Neuronal stem cell (in vitro differentiated cells): ENCODE results near the gene ST6GALNAC2.
A peak's percentile ranks its signal among the peaks of the same experiment; 100 is the strongest.

Experiments used
- DNase-seq: peaks from one replicate; pipeline ENCODE4 v3.0.0-alpha.2; 2013; ENCODE audit warnings: low spot score
- H2AFZ ChIP-seq: one replicate; pipeline ENCODE4 v1.6.1; 2013; ENCODE audit warnings: mild to moderate bottlenecking, low read length, inconsistent platforms
- H2AK5ac ChIP-seq: 2 replicates; pipeline ENCODE4 v1.6.1; 2013; ENCODE audit warnings: low read depth, mild to moderate bottlenecking, inconsistent platforms, low read length, moderate library complexity, mixed read lengths
- H2BK120ac ChIP-seq: 2 replicates; pipeline ENCODE4 v1.6.1; 2013; ENCODE audit warnings: low read depth, mild to moderate bottlenecking, inconsistent platforms, low read length, moderate library complexity, mixed read lengths
- H2BK12ac ChIP-seq: one replicate; pipeline ENCODE4 v1.6.1; 2013; ENCODE audit warnings: low read length, inconsistent platforms
- H2BK15ac ChIP-seq: 2 replicates; pipeline ENCODE4 v1.6.1; 2013; ENCODE audit warnings: mild to moderate bottlenecking, low read length, inconsistent platforms, mixed read lengths
- H2BK5ac ChIP-seq: one replicate; pipeline ENCODE4 v1.6.1; 2013; ENCODE audit warnings: inconsistent platforms, mild to moderate bottlenecking, low read length, moderate library complexity
- H3K14ac ChIP-seq: one replicate; pipeline ENCODE4 v1.6.1; 2013; ENCODE audit warnings: low read length, inconsistent platforms
- H3K18ac ChIP-seq: 2 replicates; pipeline ENCODE4 v1.6.1; 2013; ENCODE audit warnings: low read length, inconsistent platforms
- H3K23ac ChIP-seq: 2 replicates; pipeline ENCODE4 v1.6.1; 2013; ENCODE audit warnings: low read depth, mild to moderate bottlenecking, mixed read lengths, low read length, inconsistent platforms; ENCODE audit not compliant: poor library complexity
- H3K27ac ChIP-seq: replicated peaks from 3 replicates; pipeline ENCODE4 v1.5.1; 2013; ENCODE audit warnings: low read length, inconsistent platforms
- H3K27me3 ChIP-seq, 3 experiments: 2 replicates each; pipeline ENCODE4 v1.6.1; 2013; ENCODE audit warnings: low read length in 3 of 3, mild to moderate bottlenecking in 2 of 3, inconsistent platforms in 1 of 3, low read depth in 1 of 3, mixed read lengths in 1 of 3, moderate library complexity in 1 of 3; ENCODE audit not compliant: control insufficient read depth in 3 of 3, insufficient read depth in 3 of 3
- H3K36me3 ChIP-seq, 2 donors: replicated peaks in 1 of 2; 2 replicates each; pipeline ENCODE4 v1.6.1; 2013; ENCODE audit warnings: low read length in 2 of 2; ENCODE audit not compliant: control insufficient read depth in 2 of 2, insufficient read depth in 2 of 2
- H3K4ac ChIP-seq: 2 replicates; pipeline ENCODE4 v1.6.1; 2013; ENCODE audit warnings: inconsistent platforms, mild to moderate bottlenecking, low read length, moderate library complexity
- H3K4me1 ChIP-seq, 2 donors: 1 replicate in 1 of 2; 2 replicates in 1 of 2; pipeline ENCODE4 v1.6.1; 2013; ENCODE audit warnings: low read length in 2 of 2, low read depth in 1 of 2; ENCODE audit not compliant: control insufficient read depth in 2 of 2, insufficient read depth in 1 of 2
- H3K4me2 ChIP-seq: one replicate; pipeline ENCODE4 v1.6.1; 2013; ENCODE audit warnings: mild to moderate bottlenecking, low read length, inconsistent platforms; ENCODE audit not compliant: insufficient read depth, poor library complexity, severe bottlenecking
- H3K4me3 ChIP-seq, 2 donors: 2 replicates each; pipeline ENCODE4 v1.5.1; 2013; ENCODE audit warnings: low read length in 2 of 2, mild to moderate bottlenecking in 2 of 2, inconsistent platforms in 1 of 2, moderate library complexity in 1 of 2
- H3K79me1 ChIP-seq: one replicate; pipeline ENCODE4 v1.6.1; 2013; ENCODE audit warnings: low read depth, mild to moderate bottlenecking, inconsistent platforms, low read length, moderate library complexity
- H3K9ac ChIP-seq: one replicate; pipeline ENCODE4 v1.6.1; 2013; ENCODE audit warnings: mild to moderate bottlenecking, low read depth, low read length, inconsistent platforms; ENCODE audit not compliant: poor library complexity
- H3K9me3 ChIP-seq, 2 donors: replicated peaks in 1 of 2; 2 replicates each; pipeline versions ENCODE3 to v1.6.1; 2013; ENCODE audit warnings: low read length in 2 of 2, mild to moderate bottlenecking in 2 of 2, inconsistent platforms in 1 of 2, low read depth in 1 of 2, mixed read lengths in 1 of 2, moderate library complexity in 1 of 2; ENCODE audit not compliant: control insufficient read depth in 2 of 2, insufficient read depth in 1 of 2
- H4K8ac ChIP-seq: one replicate; pipeline ENCODE4 v1.6.1; 2013; ENCODE audit warnings: low read depth, mild to moderate bottlenecking, inconsistent platforms, low read length, moderate library complexity
- H4K91ac ChIP-seq: one replicate; pipeline ENCODE4 v1.6.1; 2013; ENCODE audit warnings: low read length, low read depth, mild to moderate bottlenecking, inconsistent platforms; ENCODE audit not compliant: poor library complexity
- WGBS, 2 donors: extraction: QIAGEN DNeasy Blood & Tissue Kit; methylation state at CpG; one replicate each; pipeline ENCODE4 v1.1.7; 2013; ENCODE audit warnings: missing lambda C conversion rate in 2 of 2, mixed read lengths in 1 of 2; ENCODE audit not compliant: insufficient read length in 2 of 2, insufficient replicate concordance in 1 of 2; ENCODE audit errors: extremely low coverage in 2 of 2; 5-methylcytosine and 5-hydroxymethylcytosine counted together

The ST6GALNAC2 gene

GRCh38 chr17:76538281-76538931 lies 47.3 kb downstream of the ST6GALNAC2 start:
- no peak for DNase-seq
- Histone ChIP-seq H3K9ac (peak overlapping the region; percentile 82), H2BK12ac (no peak overlapping the region), H3K4me2 (peak overlapping the region; percentile 95), H2AK5ac (peak overlapping the region; percentile 50), H2AFZ (peak overlapping the region; percentile 89), H3K79me1 (no peaks in the 10 kb centered on the region), H2BK120ac (no peak overlapping the region), H3K23ac (peak overlapping the region; percentile 26), H3K18ac (peak overlapping the region; percentile 93), H4K91ac (no peak overlapping the region), H2BK15ac (peak overlapping the region; percentile 60), H2BK5ac (peak overlapping the region; percentile 58), H3K4me1 (peaks cover 11 to 18% of the 10 kb centered on the region in 2 donors), H3K4me3 (peak overlapping the region; percentile 28 to 76), H3K14ac (no peak overlapping the region), H3K9me3 (no peaks in the 10 kb centered on the region), H3K27ac (no peak overlapping the region), H4K8ac (no peak overlapping the region), H3K27me3 (peaks cover 9 to 71% (median 41%) of the 10 kb centered on the region in 3 experiments), H3K4ac (no peak overlapping the region), H3K36me3 (no peaks in the 10 kb centered on the region)
- no CpG with 5 or more reads among the region's 37 CpGs for WGBS, 2 donors

- H3K23ac ChIP-seq: peak within 1 kb of the TSS; percentile 47
- H2BK120ac ChIP-seq: no peak within 1 kb of the TSS
- H3K14ac ChIP-seq: peak within 1 kb of the TSS; percentile 57
- no peak for DNase-seq
- peak within 1 kb of the TSS; percentile 60 for H2BK15ac ChIP-seq
- no peaks in the 10 kb centered on the region for H3K9me3 ChIP-seq
- peak within 1 kb of the TSS; percentile 28 to 76 for H3K4me3 ChIP-seq
- H3K4me1 ChIP-seq: peaks cover 11 to 17% of the 10 kb centered on the region in 2 donors
- H2AK5ac ChIP-seq: peak within 1 kb of the TSS; percentile 69
- WGBS, 2 donors: no CpG with 5 or more reads among the region's 95 CpGs
- H3K27ac ChIP-seq: no peak within 1 kb of the TSS
- no peak within 1 kb of the TSS for H4K8ac ChIP-seq
- no peak within 1 kb of the TSS for H4K91ac ChIP-seq
- peak within 1 kb of the TSS; percentile 95 for H3K4me2 ChIP-seq
- peak within 1 kb of the TSS; percentile 82 for H3K9ac ChIP-seq
- no peak within 1 kb of the TSS for H2BK12ac ChIP-seq
- H3K4ac ChIP-seq: no peak within 1 kb of the TSS
- no peaks in the 10 kb centered on the region for H3K79me1 ChIP-seq
- H2BK5ac ChIP-seq: peak within 1 kb of the TSS; percentile 58
- H2AFZ ChIP-seq: peak within 1 kb of the TSS; percentile 89
- peaks cover 9 to 65% (median 41%) of the 10 kb centered on the region in 3 experiments for H3K27me3 ChIP-seq
- no peaks in the 10 kb centered on the region for H3K36me3 ChIP-seq
- H3K18ac ChIP-seq: peak within 1 kb of the TSS; percentile 93
These were observed 47.9 kb downstream of the ST6GALNAC2 start, which contains the start of gene CYGB for GRCh38 chr17:76537578-76538280. TSS of gene CYGB (minus strand) at chr17:76537709. CDS start at chr17:76537542, 167 bp downstream.

- no peak for DNase-seq
- H3K79me1 ChIP-seq: no peaks in the 10 kb centered on the region
- no peak overlapping the region for H2AFZ ChIP-seq
- H3K14ac ChIP-seq: peak overlapping the region; percentile 57
- H3K9me3 ChIP-seq: no peaks in the 10 kb centered on the region
- H2BK120ac ChIP-seq: no peak overlapping the region
- H4K8ac ChIP-seq: no peak overlapping the region
- no peak overlapping the region for H3K23ac ChIP-seq
- H2BK5ac ChIP-seq: no peak overlapping the region
- peaks cover 11 to 17% of the 10 kb centered on the region in 2 donors for H3K4me1 ChIP-seq
- no peak overlapping the region for H4K91ac ChIP-seq
- H3K36me3 ChIP-seq: no peaks in the 10 kb centered on the region
- H3K4ac ChIP-seq: no peak overlapping the region
- H2BK15ac ChIP-seq: peak overlapping the region; percentile 44
- peak overlapping the region in 1 of 2 donors; percentile 76 for H3K4me3 ChIP-seq
- WGBS, 2 donors: no CpG with 5 or more reads among the region's 26 CpGs
- peak overlapping the region; percentile 91 for H3K18ac ChIP-seq
- peak overlapping the region; percentile 95 for H3K4me2 ChIP-seq
- peak overlapping the region; percentile 69 for H2AK5ac ChIP-seq
- no peak overlapping the region for H2BK12ac ChIP-seq
- no peak overlapping the region for H3K9ac ChIP-seq
- H3K27ac ChIP-seq: no peak overlapping the region
- peaks cover 9 to 60% (median 40%) of the 10 kb centered on the region in 3 experiments for H3K27me3 ChIP-seq
These were observed 48.4 kb downstream of the ST6GALNAC2 start for GRCh38 chr17:76537288-76537577.
